NCI-H345 treated with DMSO at 0.1 percent for 48 hours (cell line): ENCODE results near the gene DDX5.

Experiments
- DNase-seq: peaks from one replicate; lab custom pipeline; 2025; ENCODE audit not compliant: unreplicated experiment; lab: John Stamatoyannopoulos, UW

DDX5 gene

DNA sequence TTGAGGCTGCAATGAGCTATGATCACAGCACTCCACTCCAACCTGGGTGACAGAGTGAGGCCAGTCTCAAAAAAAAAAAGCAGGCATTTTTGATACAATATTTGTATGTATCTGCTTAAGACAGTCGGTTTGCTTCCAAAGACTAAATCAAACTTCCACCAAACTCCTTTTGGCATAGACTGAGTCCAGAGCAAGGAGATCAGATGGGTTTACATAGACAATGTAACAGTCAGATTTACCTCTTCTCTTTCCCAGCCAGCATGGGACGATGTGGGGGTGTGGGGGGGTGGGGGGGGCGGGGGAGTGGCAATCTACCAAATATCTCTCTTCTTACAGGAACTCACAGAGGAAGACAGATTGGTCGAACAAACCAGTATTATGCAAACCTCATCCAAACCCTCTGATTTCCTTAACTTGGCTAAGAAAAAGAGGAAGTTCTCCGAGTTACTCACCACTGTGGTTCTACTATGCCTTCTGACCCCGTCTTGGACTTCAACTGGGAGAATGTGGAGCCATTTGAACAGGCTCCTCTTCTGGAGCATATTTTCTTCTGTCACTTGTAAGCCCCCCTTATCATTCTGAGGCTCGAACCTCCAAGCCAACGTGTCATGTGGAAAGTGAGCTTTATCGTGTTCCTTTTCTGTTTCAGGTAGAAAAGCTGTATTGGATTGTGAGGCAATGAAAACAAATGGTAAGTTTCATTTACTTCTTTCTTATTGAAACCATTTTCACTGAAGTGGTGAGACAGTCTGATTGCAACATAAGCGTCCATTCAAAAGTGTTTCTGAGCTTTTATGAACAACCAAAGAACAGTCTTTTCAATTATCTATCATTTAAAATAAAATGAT is 57.2 kb downstream of the DDX5 start, which contains the start of gene MILR1:
TSS of gene MILR1 (plus strand) at position 451 of the 848 bp plus-strand sequence. CDS start at position 505, 54 bp downstream.
- no peak for DNase-seq
